Measurements from ENCODE around the gene CIRBP. TPM values are rescaled to one million over a fixed set of nuclear protein-coding genes. Genes with fewer than 3 reads are reported as not detected.

The CIRBP gene
- total RNA-seq, 4 donors from 2014 or later, result 258 to 623 (median 458) TPM

DNA sequence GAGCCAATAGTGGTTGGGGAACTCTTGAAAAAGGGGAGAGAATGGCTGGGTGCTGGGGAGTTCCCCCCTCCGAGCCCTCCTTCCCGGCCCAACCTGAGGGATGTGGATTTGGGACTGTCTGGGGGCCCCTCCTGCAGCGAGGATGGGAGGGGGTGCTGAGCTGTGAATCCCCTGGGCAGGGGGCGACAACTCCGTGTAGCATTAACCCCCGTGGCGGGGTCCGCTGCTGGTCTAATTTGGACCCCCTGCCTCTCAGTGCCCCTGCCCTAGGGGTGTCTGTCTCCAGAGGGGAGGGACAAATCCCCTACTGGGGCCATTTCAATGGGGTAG, 11.0 kb upstream of the CIRBP start:
- H3K9me3 ChIP-seq, result no peaks in the 10 kb centered on the region
- TF ChIP-seq, protein P1, sequence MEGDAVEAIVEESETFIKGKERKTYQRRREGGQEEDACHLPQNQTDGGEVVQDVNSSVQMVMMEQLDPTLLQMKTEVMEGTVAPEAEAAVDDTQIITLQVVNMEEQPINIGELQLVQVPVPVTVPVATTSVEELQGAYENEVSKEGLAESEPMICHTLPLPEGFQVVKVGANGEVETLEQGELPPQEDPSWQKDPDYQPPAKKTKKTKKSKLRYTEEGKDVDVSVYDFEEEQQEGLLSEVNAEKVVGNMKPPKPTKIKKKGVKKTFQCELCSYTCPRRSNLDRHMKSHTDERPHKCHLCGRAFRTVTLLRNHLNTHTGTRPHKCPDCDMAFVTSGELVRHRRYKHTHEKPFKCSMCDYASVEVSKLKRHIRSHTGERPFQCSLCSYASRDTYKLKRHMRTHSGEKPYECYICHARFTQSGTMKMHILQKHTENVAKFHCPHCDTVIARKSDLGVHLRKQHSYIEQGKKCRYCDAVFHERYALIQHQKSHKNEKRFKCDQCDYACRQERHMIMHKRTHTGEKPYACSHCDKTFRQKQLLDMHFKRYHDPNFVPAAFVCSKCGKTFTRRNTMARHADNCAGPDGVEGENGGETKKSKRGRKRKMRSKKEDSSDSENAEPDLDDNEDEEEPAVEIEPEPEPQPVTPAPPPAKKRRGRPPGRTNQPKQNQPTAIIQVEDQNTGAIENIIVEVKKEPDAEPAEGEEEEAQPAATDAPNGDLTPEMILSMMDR (IDR thresholded peaks at IDR 0.05), result no peak
- TF ChIP-seq POLR2A (IDR thresholded peaks at IDR 0.05), result no peak
- H3K27ac ChIP-seq, result peak overlapping the region; percentile 98 to 100 (median 99)
- H3K36me3 ChIP-seq, result peaks cover 0 to 47% (median 0%) of the 10 kb centered on the region in 3 donors
- H3K4me3 ChIP-seq, result no peak overlapping the region
- H3K27me3 ChIP-seq, result no peaks in the 10 kb centered on the region
- DNase-seq, result no peak
- peaks cover 18 to 92% (median 63%) of the 10 kb centered on the region in 4 donors for H3K4me1 ChIP-seq

DNA sequence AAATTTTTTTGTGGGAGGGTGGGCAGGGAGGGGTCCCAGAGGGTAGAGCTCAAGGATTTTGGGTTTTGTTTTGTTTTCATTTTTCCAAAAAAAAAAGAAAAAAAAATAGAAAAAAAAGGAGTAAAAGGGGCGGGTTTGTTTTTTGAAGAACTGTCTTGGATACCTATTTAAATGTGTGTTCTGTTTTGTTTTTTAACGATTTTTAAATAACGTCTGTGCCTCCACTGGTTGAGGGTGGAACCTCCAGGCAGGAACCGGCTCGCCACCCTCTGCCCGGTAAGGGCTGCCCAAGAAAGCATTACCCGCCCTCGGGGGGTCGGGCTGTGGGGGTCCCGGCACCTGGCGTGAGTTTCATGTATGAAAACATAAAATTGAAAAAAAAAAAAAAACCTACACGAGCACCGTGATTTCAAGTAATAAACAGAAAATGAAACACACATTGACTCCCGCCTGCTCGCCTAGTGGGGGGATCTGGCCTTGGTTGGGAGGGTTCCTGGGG, 10.4 kb upstream of the CIRBP start:
- peak overlapping the region; percentile 20 to 76 (median 44) for H3K4me3 ChIP-seq
- H3K36me3 ChIP-seq, result peaks cover 0 to 44% (median 0%) of the 10 kb centered on the region in 3 donors
- no peaks in the 10 kb centered on the region for H3K27me3 ChIP-seq
- DNase-seq, result peak in 1 of 3 donors; percentile 65
- H3K27ac ChIP-seq, result peak overlapping the region; percentile 98 to 100 (median 99)
- H3K9me3 ChIP-seq, result no peaks in the 10 kb centered on the region
- H3K4me1 ChIP-seq, result peaks cover 17 to 90% (median 63%) of the 10 kb centered on the region in 4 donors
- TF ChIP-seq, protein P1 (IDR thresholded peaks at IDR 0.05), result peak in 2 of 6 experiments; percentile 7 to 8
- no peak for TF ChIP-seq POLR2A (IDR thresholded peaks at IDR 0.05)

DNA sequence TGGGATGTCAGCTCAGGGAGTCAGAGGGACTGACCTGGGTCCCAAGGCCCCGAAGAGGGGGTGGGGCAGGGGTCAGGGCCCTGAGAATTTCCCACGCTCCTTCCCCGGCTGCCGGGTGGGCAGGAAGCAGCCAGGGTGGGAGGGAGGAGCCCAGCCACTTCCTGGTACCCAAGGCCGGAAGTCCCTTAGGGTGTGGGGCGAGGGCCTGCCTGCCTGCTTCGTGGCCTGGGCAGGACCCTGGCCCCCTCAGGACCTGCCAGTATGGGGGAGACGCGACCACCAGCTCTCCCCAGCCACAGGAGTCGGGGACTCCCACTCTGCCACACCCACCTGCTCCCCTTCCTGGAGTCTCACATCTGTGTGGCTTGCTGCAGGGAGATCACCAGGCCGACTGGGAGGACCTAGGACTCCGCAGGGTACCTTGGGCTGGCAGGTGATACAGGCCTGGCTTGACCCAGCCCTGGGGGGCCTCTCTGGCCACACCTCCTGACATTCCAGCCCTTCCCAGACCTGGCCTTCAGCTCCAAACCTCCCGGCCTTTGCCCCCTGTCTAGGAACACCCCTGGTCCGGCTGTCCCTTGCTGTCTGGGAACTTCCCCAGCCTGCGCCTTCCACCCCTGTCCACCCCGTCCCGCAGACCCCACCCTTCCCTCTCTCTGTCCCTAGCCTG, 9.8 kb upstream of the CIRBP start:
- TF ChIP-seq POLR2A (IDR thresholded peaks at IDR 0.05), result peak; percentile 71 to 85
- TF ChIP-seq, protein P1 (IDR thresholded peaks at IDR 0.05), result no peak
- Histone ChIP-seq H3K27ac (peak overlapping the region; percentile 98 to 100 (median 99)), H3K36me3 (peaks cover 0 to 39% (median 0%) of the 10 kb centered on the region in 3 donors), H3K4me3 (peak overlapping the region; percentile 20 to 76 (median 44)), H3K27me3 (no peaks in the 10 kb centered on the region), H3K4me1 (peaks cover 11 to 84% (median 62%) of the 10 kb centered on the region in 4 donors), H3K9me3 (no peaks in the 10 kb centered on the region)
- DNase-seq, result peak; percentile 89 to 94 (median 90)

DNA sequence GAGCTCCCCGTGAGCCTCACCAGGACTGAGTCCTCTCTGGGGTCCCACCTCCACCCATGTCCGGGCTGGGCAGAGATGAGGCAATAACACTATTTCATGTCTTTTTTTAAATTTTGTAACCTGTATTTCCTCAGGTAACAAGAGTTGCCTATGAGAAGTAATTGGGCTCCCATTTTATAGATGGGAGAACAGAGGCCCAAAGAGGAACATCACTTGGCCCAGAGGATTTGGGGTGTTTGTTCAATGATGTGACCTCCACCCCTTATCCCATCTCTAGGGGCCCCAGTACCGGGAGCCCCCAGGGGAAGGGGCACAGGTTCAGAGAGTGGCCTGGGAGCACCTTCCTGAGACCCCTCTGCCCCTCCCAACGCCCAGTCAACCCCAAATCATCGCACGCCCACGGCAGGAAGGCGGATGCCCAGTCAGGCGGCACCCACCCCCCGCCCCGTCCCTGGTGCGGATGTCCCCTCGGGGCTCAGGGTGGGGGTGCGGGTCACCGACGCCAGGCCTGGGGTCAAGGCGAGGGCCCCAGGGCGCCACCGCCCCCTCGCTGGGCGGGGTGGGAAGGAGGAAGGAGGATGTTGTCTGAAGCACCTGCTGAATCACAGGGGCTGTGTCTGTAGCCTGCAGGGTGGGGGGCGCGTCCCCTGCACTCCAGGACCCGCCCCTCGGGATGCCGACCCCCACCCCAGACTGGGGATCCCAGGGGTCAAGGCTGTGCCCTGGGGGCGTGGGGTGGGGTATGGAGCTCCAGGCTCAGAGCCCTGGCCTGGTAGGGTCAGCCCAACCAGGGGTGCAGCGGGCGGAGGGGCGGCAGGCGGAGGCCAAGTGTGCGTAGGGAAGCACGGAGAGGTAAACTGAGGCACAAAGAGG, 9.0 kb upstream of the CIRBP start:
- DNase-seq, result peak; percentile 72 to 84 (median 74)
- H3K4me1 ChIP-seq, result peaks cover 11 to 84% (median 63%) of the 10 kb centered on the region in 4 donors

More for the DNA sequence above, 9.0 kb upstream of the CIRBP start:
- H3K36me3 ChIP-seq, result peaks cover 0 to 31% (median 0%) of the 10 kb centered on the region in 3 donors
- TF ChIP-seq, protein P1 (IDR thresholded peaks at IDR 0.05), result no peak
- TF ChIP-seq POLR2A (IDR thresholded peaks at IDR 0.05), result no peak
- peak overlapping the region; percentile 48 to 76 (median 60) for H3K4me3 ChIP-seq
- H3K9me3 ChIP-seq, result no peaks in the 10 kb centered on the region
- H3K27ac ChIP-seq, result peak overlapping the region; percentile 98 to 100 (median 99)
- no peaks in the 10 kb centered on the region for H3K27me3 ChIP-seq

Data from Peyer's patch (tissue), 4 donors.